ENCODE results near the gene WWP2. TPM values are rescaled to one million over a fixed set of nuclear protein-coding genes. Genes with fewer than 3 reads are reported as not detected.

WWP2 gene
- polyA plus RNA-seq, 1 donor (not counting 4 experiments of a cell fraction or from before 2014, with no cell fraction given) = 6.9 TPM

DNA sequence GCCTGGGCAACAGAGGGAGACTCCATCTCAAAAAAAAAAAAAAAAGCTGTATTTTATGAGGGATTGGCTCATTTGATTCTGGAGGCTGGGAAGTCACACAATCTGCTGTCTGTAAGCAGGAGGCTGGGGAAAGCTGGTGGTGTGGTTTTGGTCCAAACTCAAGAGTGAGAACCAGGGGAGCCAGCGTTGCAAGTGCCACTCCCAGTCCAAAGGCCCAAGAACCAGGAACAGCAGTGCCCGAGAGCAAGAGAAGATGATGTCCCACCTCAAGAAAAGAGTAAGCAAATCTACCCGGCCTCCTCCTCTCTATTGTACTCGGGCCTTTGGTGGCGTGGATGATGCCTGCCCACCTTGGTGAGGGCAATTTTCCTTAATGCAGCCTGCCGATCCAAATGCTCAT lies 30.0 kb upstream of the WWP2 start:
- Histone ChIP-seq H3K4me2 (ENCODE audit: control insufficient read depth, extremely low read depth, insufficient read depth, low read depth, low read length) (no peak overlapping the region), H3K27ac (ENCODE audit: control insufficient read depth, insufficient read depth, low read length) (no peak overlapping the region), H3K4me3 (ENCODE audit: control insufficient read depth in 2 of 3, extremely low read depth in 1 of 3, insufficient read depth in 2 of 3, low read depth in 1 of 3, low read length in 3 of 3) (no peak overlapping the region), H3K27me3 (ENCODE audit: control insufficient read depth, extremely low read depth, insufficient read depth, low read length) (no peaks in the 10 kb centered on the region), H3K79me2 (ENCODE audit: control insufficient read depth, insufficient read depth, low read length) (no peaks in the 10 kb centered on the region), H2AFZ (ENCODE audit: control insufficient read depth, low read length) (no peak overlapping the region), H3K9ac (ENCODE audit: control insufficient read depth, extremely low read depth, insufficient read depth, low read length) (no peak overlapping the region), H4K20me1 (ENCODE audit: control insufficient read depth, extremely low read depth, insufficient read depth, low read length) (no peaks in the 10 kb centered on the region), H3K4me1 (ENCODE audit: control insufficient read depth, extremely low read depth, insufficient read depth, low read length) (peaks cover 5% of the 10 kb centered on the region), H3K9me1 (ENCODE audit: control insufficient read depth, extremely low read depth, insufficient read depth, low read length) (no peaks in the 10 kb centered on the region), H3K9me3 (ENCODE audit: control insufficient read depth, low read depth, low read length) (no peaks in the 10 kb centered on the region), H3K36me3 (ENCODE audit: control insufficient read depth in 2 of 2, extremely low read depth in 1 of 2, insufficient read depth in 2 of 2, low read length in 2 of 2) (no peaks in the 10 kb centered on the region)
- FAIRE-seq (no peak), DNase-seq (ENCODE audit: low read depth, low spot score) (no peak)
- dilution Hi-C loops (cut with MboI; ENCODE audit: extremely low pct_ligation_motif_present, low sequenced_read_pairs) = no loop called here
- TF ChIP-seq EZH2 (IDR thresholded peaks at IDR 0.05; ENCODE audit: low read length) = no peak
- TF ChIP-seq, protein P1, sequence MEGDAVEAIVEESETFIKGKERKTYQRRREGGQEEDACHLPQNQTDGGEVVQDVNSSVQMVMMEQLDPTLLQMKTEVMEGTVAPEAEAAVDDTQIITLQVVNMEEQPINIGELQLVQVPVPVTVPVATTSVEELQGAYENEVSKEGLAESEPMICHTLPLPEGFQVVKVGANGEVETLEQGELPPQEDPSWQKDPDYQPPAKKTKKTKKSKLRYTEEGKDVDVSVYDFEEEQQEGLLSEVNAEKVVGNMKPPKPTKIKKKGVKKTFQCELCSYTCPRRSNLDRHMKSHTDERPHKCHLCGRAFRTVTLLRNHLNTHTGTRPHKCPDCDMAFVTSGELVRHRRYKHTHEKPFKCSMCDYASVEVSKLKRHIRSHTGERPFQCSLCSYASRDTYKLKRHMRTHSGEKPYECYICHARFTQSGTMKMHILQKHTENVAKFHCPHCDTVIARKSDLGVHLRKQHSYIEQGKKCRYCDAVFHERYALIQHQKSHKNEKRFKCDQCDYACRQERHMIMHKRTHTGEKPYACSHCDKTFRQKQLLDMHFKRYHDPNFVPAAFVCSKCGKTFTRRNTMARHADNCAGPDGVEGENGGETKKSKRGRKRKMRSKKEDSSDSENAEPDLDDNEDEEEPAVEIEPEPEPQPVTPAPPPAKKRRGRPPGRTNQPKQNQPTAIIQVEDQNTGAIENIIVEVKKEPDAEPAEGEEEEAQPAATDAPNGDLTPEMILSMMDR (optimal IDR thresholded peaks at IDR 0.05 in 1 of 3, IDR thresholded peaks at IDR 0.05 in 1 of 3, conservative IDR thresholded peaks at IDR 0.05 in 1 of 3; ENCODE audit: extremely low read depth in 1 of 3, insufficient read depth in 2 of 3, low read length in 3 of 3) = no peak

GRCh38 chr16:69741519-69741918 lies 20.6 kb upstream of the WWP2 start:
- dilution Hi-C loops (cut with MboI; ENCODE audit: extremely low pct_ligation_motif_present, low sequenced_read_pairs) = no loop called here
- peaks cover 20% of the 10 kb centered on the region for H3K79me2 ChIP-seq (ENCODE audit: control insufficient read depth, insufficient read depth, low read length)
- H3K4me1 ChIP-seq (ENCODE audit: control insufficient read depth, extremely low read depth, insufficient read depth, low read length) = peaks cover 13% of the 10 kb centered on the region
- TF ChIP-seq, protein P1 (optimal IDR thresholded peaks at IDR 0.05 in 1 of 3, IDR thresholded peaks at IDR 0.05 in 1 of 3, conservative IDR thresholded peaks at IDR 0.05 in 1 of 3; ENCODE audit: extremely low read depth in 1 of 3, insufficient read depth in 2 of 3, low read length in 3 of 3) = no peak
- TF ChIP-seq EZH2 (IDR thresholded peaks at IDR 0.05; ENCODE audit: low read length) = no peak
- no peaks in the 10 kb centered on the region for H3K27me3 ChIP-seq (ENCODE audit: control insufficient read depth, extremely low read depth, insufficient read depth, low read length)
- DNase-seq (ENCODE audit: low read depth, low spot score) (no peak), FAIRE-seq (no peak)
- H2AFZ ChIP-seq (ENCODE audit: control insufficient read depth, low read length) = no peak overlapping the region
- H4K20me1 ChIP-seq (ENCODE audit: control insufficient read depth, extremely low read depth, insufficient read depth, low read length) = no peaks in the 10 kb centered on the region
- H3K9me3 ChIP-seq (ENCODE audit: control insufficient read depth, low read depth, low read length) = no peaks in the 10 kb centered on the region
- H3K9ac ChIP-seq (ENCODE audit: control insufficient read depth, extremely low read depth, insufficient read depth, low read length) = no peak overlapping the region
- no peak overlapping the region for H3K4me2 ChIP-seq (ENCODE audit: control insufficient read depth, extremely low read depth, insufficient read depth, low read depth, low read length)
- peaks cover 36 to 48% of the 10 kb centered on the region in 2 experiments for H3K36me3 ChIP-seq (ENCODE audit: control insufficient read depth in 2 of 2, extremely low read depth in 1 of 2, insufficient read depth in 2 of 2, low read length in 2 of 2)
- H3K27ac ChIP-seq (ENCODE audit: control insufficient read depth, insufficient read depth, low read length) = no peak overlapping the region
- H3K9me1 ChIP-seq (ENCODE audit: control insufficient read depth, extremely low read depth, insufficient read depth, low read length) = no peaks in the 10 kb centered on the region
- H3K4me3 ChIP-seq (ENCODE audit: control insufficient read depth in 2 of 3, extremely low read depth in 1 of 3, insufficient read depth in 2 of 3, low read depth in 1 of 3, low read length in 3 of 3) = no peak overlapping the region

Data from keratinocyte (primary cell).